ENCODE data around the gene DPEP1. TPM values are rescaled to one million over a fixed set of nuclear protein-coding genes. Genes with fewer than 3 reads are reported as not detected.
A peak's percentile ranks its signal among the peaks of the same experiment; 100 is the strongest.

Gene DPEP1
- total RNA-seq, result not detected
- long read RNA-seq, result 0 reads

DNA sequence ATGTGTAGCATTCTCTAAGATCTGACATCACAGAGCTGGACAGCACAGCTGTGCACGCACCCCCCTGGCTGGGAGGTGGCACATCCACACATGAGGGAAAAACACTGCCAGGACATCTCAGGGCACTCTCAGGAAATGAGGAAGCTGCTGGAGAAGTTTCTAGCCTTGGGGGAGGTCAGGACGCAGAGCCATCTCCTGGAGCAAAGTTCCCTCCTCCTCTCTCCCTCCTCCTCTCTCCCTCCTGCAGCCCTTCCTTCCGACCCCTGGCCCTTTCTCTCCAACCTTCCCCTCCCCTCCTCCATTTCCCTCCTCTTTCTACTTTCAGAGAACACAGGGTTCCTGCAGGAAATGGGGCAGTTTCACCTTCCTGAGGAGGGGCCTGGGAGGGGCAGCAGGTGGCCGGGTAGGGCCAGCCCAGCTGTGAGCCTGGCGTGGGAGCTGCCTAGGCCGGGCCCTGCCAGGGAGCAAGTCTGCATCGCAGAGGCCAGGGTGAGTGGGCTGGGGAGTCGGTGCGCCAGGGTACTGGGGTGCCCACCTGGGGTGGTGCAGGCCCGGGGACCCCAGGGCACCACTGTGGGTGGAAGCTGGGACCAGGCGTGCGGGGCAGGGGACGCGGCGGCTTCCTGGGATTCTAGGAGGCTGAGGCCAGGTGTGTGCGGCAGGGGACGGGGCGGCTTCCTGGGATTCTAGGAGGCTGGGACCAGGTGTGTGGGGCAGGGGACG, at the start of gene DPEP1:
Gene DPEP1 (plus strand): TSS at position 412 of the 723 bp plus-strand sequence. CDS start 16,769 bp downstream, outside the sequence.
- Histone ChIP-seq H3K36me3 (no peaks in the 10 kb centered on the region), H3K4me1 (peaks cover 10% of the 10 kb centered on the region), H3K27me3 (ENCODE audit: low read depth) (peaks cover 69% of the 10 kb centered on the region), H3K27ac (replicated peaks) (no peak within 1 kb of the TSS), H3K9me3 (replicated peaks) (no peaks in the 10 kb centered on the region), H3K4me3 (no peak within 1 kb of the TSS)
- TF ChIP-seq CTCF (IDR thresholded peaks at IDR 0.05; ENCODE audit: borderline replicate concordance), result no peak
- intact Hi-C loops (cut with micrococcal nuclease), result no loop called here
- no peak for DNase-seq

- no peaks in the 10 kb centered on the region for H3K9me3 ChIP-seq (replicated peaks)
- H3K36me3 ChIP-seq, result peaks cover 37% of the 10 kb centered on the region
- peaks cover 19% of the 10 kb centered on the region for H3K27me3 ChIP-seq (ENCODE audit: low read depth)
- DNase-seq, result no peak
- no peak for TF ChIP-seq CTCF (IDR thresholded peaks at IDR 0.05; ENCODE audit: borderline replicate concordance)
- no peak overlapping the region for H3K27ac ChIP-seq (replicated peaks)
- intact Hi-C loops (cut with micrococcal nuclease), result no loop called here
- H3K4me3 ChIP-seq, result no peak overlapping the region
- H3K4me1 ChIP-seq, result peaks cover 65% of the 10 kb centered on the region
Measured at GRCh38 chr16:89564476-89565255, 48.8 kb upstream of the DPEP1 start.

DNA sequence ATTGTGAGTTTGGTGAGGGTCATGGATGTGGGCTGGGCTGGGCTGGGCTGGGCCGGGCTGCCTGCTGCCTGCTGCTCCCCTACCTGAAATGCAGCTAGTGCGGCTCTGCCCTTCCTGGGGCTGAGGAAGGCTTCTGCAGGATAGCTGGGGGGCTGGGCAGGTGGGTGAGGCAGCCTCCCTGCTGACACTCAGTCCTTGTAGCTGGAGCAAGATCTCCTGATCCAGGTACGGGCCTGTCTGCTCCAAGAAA, 48.3 kb upstream of the DPEP1 start:
- peaks cover 37% of the 10 kb centered on the region for H3K36me3 ChIP-seq
- DNase-seq, result no peak
- intact Hi-C loops (cut with micrococcal nuclease), result no loop called here
- H3K9me3 ChIP-seq (replicated peaks), result no peaks in the 10 kb centered on the region
- H3K27me3 ChIP-seq (ENCODE audit: low read depth), result peaks cover 24% of the 10 kb centered on the region
- H3K4me1 ChIP-seq, result peaks cover 60% of the 10 kb centered on the region
- H3K4me3 ChIP-seq, result no peak overlapping the region
- TF ChIP-seq CTCF (IDR thresholded peaks at IDR 0.05; ENCODE audit: borderline replicate concordance), result no peak
- H3K27ac ChIP-seq (replicated peaks), result no peak overlapping the region

- intact Hi-C loops (cut with micrococcal nuclease), result no loop called here
- Histone ChIP-seq H3K27me3 (ENCODE audit: low read depth) (peaks cover 28% of the 10 kb centered on the region), H3K27ac (replicated peaks) (no peak overlapping the region), H3K9me3 (replicated peaks) (no peaks in the 10 kb centered on the region), H3K36me3 (peaks cover 37% of the 10 kb centered on the region), H3K4me3 (peak overlapping the region; percentile 51), H3K4me1 (peaks cover 56% of the 10 kb centered on the region)
- DNase-seq, result peak; percentile 37
- TF ChIP-seq CTCF (IDR thresholded peaks at IDR 0.05; ENCODE audit: borderline replicate concordance), result peak; percentile 61
Measured at GRCh38 chr16:89565506-89566372, 47.7 kb upstream of the DPEP1 start.
